Body of pancreas (tissue), 4 donors: Measurements from ENCODE around the gene PCDH9. TPM values are rescaled to one million over a fixed set of nuclear protein-coding genes. Genes with fewer than 3 reads are reported as not detected.

Experiments
- ATAC-seq: fragments of 150-250 bp; one replicate; pipeline ENCODE4 v1.9.1; 2016
- DNase-seq, 4 donors: peaks; one replicate each; pipeline ENCODE4 v3.0.0-alpha.2; 2019
- H3K27ac ChIP-seq, 4 donors: fragments of 200-600 bp; sonication (generic); 1 replicate in 3 of 4; 2 replicates in 1 of 4; pipeline versions ENCODE4 v1.5.1 to v1.6.1; 2016 to 2019; ENCODE audit warnings: mild to moderate bottlenecking in 1 of 4, mixed read lengths in 1 of 4, moderate library complexity in 1 of 4
- H3K27me3 ChIP-seq, 2 donors: fragments of 200-600 bp; sonication (generic); one replicate each; pipeline ENCODE4 v1.6.0; 2016; ENCODE audit warnings: mild to moderate bottlenecking in 1 of 2
- H3K36me3 ChIP-seq, 2 donors: fragments of 200-600 bp; sonication (generic); replicated peaks in 1 of 2; 2 replicates each; pipeline ENCODE4 v1.5.1; 2016; ENCODE audit warnings: low read depth in 2 of 2; ENCODE audit not compliant: insufficient read depth in 1 of 2
- H3K4me1 ChIP-seq: fragments of 200-600 bp; sonication (generic); one replicate; pipeline ENCODE4 v1.6.0; 2016
- H3K4me3 ChIP-seq, 2 donors: fragments of 200-600 bp; sonication (generic); 1 replicate in 1 of 2; 2 replicates in 1 of 2; pipeline ENCODE4 v1.5.1; 2016 to 2019
- H3K9me3 ChIP-seq, 3 donors: fragments of 200-600 bp; sonication (generic); 1 replicate in 2 of 3; 2 replicates in 1 of 3; pipeline ENCODE4 v1.5.1; 2016
- POLR2A ChIP-seq, 3 donors: fragments of 450-650 bp; IDR thresholded peaks; one replicate each; pipeline ENCODE4 v1.6.1; 2016; ENCODE audit warnings: antibody characterized with exemption in 3 of 3, mild to moderate bottlenecking in 2 of 3
- WGBS, 2 donors: methylation state at CpG; one replicate each; pipeline ENCODE4 v1.1.5; 2017; 5-methylcytosine and 5-hydroxymethylcytosine counted together
- intact Hi-C: fragments of 100-400 bp; cut with DNase I; formaldehyde crosslinking; loops from one replicate; pipeline ENCODE4 v1.15.1; 2023
- total RNA-seq, 2 donors: library from RNA; depleted of rRNA; stranded (reverse); fragments of >200 nt; gene quantifications; one replicate each; pipeline ENCODE4 v1.1.0, GENCODE V29; 2016
- TF ChIP-seq, protein P1 (sequence below), 7 experiments: fragments of 450-650 bp in 4 of 7; fragments of 200-600 bp in 3 of 7; sonication (generic) in 3 of 7; IDR thresholded peaks; one replicate each; pipeline ENCODE4 v1.5.1; 2016 to 2019; ENCODE audit warnings: antibody characterized with exemption in 7 of 7

PCDH9 gene
- total RNA-seq, 2 donors from 2014 or later: 3.6 to 3.9 TPM

DNA sequence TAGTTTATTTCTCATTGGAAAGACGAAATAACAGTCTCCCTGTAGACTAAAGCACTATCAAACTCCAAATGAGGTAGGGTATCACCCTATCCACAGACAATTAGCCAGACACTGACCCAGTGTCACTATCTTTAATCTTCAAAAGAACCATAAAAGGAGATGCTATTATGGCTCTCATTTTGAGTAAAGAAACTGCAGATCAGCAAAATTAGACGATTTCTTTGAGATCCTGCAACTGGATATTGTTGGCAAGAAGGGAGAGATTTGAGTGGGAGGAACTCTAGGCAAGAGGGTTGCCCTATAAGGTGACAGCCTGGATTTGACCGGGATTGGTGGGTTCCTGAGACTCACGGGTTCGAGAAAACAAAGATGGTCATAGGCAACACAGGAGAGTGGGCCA is 71.2 kb downstream of the PCDH9 start:
- Histone ChIP-seq H3K36me3 (no peaks in the 10 kb centered on the region), H3K9me3 (no peaks in the 10 kb centered on the region), H3K4me1 (no peaks in the 10 kb centered on the region), H3K4me3 (no peak overlapping the region), H3K27me3 (no peaks in the 10 kb centered on the region), H3K27ac (no peak overlapping the region)
- 63 to 73% methylated on average over 5 of the region's 5 CpGs for WGBS, 2 donors
- intact Hi-C loops: no loop called here
- TF ChIP-seq, protein P1, sequence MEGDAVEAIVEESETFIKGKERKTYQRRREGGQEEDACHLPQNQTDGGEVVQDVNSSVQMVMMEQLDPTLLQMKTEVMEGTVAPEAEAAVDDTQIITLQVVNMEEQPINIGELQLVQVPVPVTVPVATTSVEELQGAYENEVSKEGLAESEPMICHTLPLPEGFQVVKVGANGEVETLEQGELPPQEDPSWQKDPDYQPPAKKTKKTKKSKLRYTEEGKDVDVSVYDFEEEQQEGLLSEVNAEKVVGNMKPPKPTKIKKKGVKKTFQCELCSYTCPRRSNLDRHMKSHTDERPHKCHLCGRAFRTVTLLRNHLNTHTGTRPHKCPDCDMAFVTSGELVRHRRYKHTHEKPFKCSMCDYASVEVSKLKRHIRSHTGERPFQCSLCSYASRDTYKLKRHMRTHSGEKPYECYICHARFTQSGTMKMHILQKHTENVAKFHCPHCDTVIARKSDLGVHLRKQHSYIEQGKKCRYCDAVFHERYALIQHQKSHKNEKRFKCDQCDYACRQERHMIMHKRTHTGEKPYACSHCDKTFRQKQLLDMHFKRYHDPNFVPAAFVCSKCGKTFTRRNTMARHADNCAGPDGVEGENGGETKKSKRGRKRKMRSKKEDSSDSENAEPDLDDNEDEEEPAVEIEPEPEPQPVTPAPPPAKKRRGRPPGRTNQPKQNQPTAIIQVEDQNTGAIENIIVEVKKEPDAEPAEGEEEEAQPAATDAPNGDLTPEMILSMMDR (IDR thresholded peaks at IDR 0.05): no peak
- no peak for TF ChIP-seq POLR2A (IDR thresholded peaks at IDR 0.05)
- DNase-seq (no peak), ATAC-seq (no peak)

DNA sequence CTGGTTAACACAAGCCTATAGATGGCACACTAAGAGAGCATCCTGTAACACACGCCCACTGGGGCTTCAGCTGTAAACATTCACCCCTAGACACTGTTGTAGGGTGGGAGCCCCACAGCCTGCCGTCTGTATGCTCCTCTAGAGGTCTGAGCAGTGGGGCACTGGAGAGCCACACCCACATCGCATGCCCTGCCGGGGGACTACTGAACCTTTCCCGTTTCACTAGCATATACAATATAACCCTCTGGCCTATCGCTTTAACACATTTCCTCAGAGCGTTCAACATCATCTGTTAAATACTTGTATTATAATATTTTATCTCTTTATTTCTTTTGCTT is 73.4 kb downstream of the PCDH9 start:
- TF ChIP-seq, protein P1 (IDR thresholded peaks at IDR 0.05): no peak
- TF ChIP-seq POLR2A (IDR thresholded peaks at IDR 0.05): no peak
- Histone ChIP-seq H3K4me3 (no peak overlapping the region), H3K36me3 (no peaks in the 10 kb centered on the region), H3K9me3 (no peaks in the 10 kb centered on the region), H3K27ac (no peak overlapping the region), H3K27me3 (no peaks in the 10 kb centered on the region), H3K4me1 (no peaks in the 10 kb centered on the region)
- intact Hi-C loops: no loop called here
- DNase-seq: no peak
- 63 to 64% methylated on average over 6 to 7 of the region's 7 CpGs for WGBS, 2 donors
- no peak for ATAC-seq

DNA sequence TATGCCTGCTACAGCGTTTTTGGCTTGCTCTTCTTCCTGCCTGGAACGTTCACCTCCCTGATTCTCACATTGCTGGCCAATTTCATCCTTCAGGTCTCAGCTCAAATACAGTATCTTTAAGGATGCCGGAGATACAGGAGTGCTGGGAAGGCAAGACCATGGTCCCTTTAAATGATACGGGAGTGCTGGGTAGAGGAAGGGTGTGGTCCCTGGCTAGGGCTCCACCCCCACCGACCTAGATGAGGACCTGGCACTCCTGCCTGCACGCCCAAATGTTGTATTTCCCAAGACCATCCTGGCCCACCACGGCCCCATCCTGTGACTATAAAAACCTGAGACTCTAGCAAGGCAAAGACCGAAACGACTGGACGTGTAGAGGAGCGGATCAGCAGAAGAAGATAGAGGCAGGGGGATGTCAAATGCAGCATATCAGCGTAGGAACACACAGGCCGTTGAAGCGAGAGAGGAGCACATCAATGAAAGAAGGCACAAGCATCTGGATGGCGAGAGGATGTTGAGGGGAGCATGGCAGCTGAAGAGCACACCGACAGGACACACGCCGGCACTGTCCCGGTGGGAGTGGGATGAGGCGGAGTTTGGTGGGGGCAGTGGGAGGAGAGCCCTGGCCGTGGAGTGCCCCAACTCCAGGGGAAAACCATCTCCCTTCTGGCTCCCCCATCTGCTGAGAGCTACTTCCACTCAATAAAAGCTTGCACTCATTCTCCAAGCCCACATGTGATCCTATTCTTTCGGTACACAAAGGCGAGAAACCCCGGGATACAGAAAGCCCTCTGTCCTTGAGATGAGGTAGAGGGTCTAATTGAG is 74.0 kb downstream of the PCDH9 start:
- TF ChIP-seq, protein P1 (IDR thresholded peaks at IDR 0.05): no peak
- TF ChIP-seq POLR2A (IDR thresholded peaks at IDR 0.05): no peak
- Histone ChIP-seq H3K9me3 (no peaks in the 10 kb centered on the region), H3K4me3 (no peak overlapping the region), H3K4me1 (no peaks in the 10 kb centered on the region), H3K27me3 (no peaks in the 10 kb centered on the region), H3K36me3 (no peaks in the 10 kb centered on the region), H3K27ac (no peak overlapping the region)
- 77 to 78% methylated on average over 24 of the region's 24 CpGs for WGBS, 2 donors
- ATAC-seq (no peak), DNase-seq (no peak)
- intact Hi-C loops: no loop called here

DNA sequence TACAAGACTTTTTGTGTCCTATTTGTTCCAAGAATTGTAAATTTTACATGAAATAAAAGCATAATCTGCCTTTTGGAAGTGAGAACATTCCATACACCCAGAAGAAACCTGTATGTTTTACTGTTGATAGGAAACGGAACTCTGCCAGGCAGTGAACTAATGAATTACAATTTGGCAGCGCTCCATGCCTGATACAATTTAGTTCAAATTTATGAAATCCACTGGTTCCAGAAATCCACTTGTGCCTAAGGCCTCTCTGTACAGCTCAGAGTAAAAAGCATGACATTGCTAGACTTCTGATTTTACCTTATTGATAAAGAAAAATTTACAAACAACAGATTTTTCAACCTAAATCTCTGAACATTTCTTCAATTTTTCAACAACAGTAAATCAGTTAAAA is 78.1 kb downstream of the PCDH9 start:
- Histone ChIP-seq H3K9me3 (peaks cover 0 to 3% (median 0%) of the 10 kb centered on the region in 3 donors), H3K4me3 (no peak overlapping the region), H3K27me3 (no peaks in the 10 kb centered on the region), H3K4me1 (no peaks in the 10 kb centered on the region), H3K27ac (no peak overlapping the region), H3K36me3 (no peaks in the 10 kb centered on the region)
- TF ChIP-seq POLR2A (IDR thresholded peaks at IDR 0.05): no peak
- TF ChIP-seq, protein P1 (IDR thresholded peaks at IDR 0.05): no peak
- ATAC-seq (no peak), DNase-seq (no peak)
- WGBS, 2 donors: 56 to 72% methylated on average over 2 of the region's 2 CpGs
- intact Hi-C loops: no loop called here

DNA sequence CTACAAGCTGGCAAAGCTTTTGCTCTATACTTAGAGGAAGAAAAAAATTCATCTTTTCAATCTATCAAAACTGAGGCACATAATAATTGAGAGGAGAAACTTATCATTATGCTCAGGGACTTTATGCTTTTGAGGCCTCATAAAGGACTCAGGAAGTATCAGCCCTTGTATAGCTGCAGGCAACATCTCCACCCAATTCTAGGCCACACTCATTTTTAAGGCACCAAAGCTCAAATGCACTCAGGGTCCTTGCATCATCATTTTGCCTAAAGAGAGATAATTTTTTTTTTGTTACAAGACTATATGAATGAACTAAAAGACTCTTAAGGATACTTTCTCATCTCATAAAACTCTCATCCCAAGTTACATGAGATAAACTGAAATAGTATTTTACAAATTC is 78.5 kb downstream of the PCDH9 start:
- TF ChIP-seq POLR2A (IDR thresholded peaks at IDR 0.05): no peak
- TF ChIP-seq, protein P1 (IDR thresholded peaks at IDR 0.05): no peak
- H3K4me3 ChIP-seq: no peak overlapping the region
- H3K36me3 ChIP-seq: no peaks in the 10 kb centered on the region
- DNase-seq (no peak), ATAC-seq (no peak)
- intact Hi-C loops: no loop called here
- H3K27ac ChIP-seq: no peak overlapping the region
- peaks cover 0 to 3% (median 0%) of the 10 kb centered on the region in 3 donors for H3K9me3 ChIP-seq
- no peaks in the 10 kb centered on the region for H3K27me3 ChIP-seq
- no peaks in the 10 kb centered on the region for H3K4me1 ChIP-seq
